ENCODE measurements around the gene ZDHHC1. TPM values are rescaled to one million over a fixed set of nuclear protein-coding genes. Genes with fewer than 3 reads are reported as not detected.
A peak's percentile ranks its signal among the peaks of the same experiment; 100 is the strongest.

ZDHHC1 gene
- total and polyA plus RNA-seq, 2 of the 13 experiments (the other 11 are each of a cell fraction or from before 2014, with no cell fraction given), result 0.51 to 1.1 TPM

GRCh38 chr16:67393111-67393787 is 23.0 kb downstream of the ZDHHC1 start, which contains the start of gene TPPP3 (continued):
- TF ChIP-seq TBX3 (IDR thresholded peaks at IDR 0.05; ENCODE audit: borderline replicate concordance), result no peak
- TF ChIP-seq CAMTA2 (CRISPR knock-in tag; IDR thresholded peaks at IDR 0.05; ENCODE audit: borderline replicate concordance), result no peak
- no peak for TF ChIP-seq ZSCAN9 (CRISPR knock-in tag; IDR thresholded peaks at IDR 0.05; ENCODE audit: borderline replicate concordance)
- TF ChIP-seq PRMT3 (CRISPR knock-in tag; IDR thresholded peaks at IDR 0.05; ENCODE audit: borderline replicate concordance, low read depth), result no peak
- TF ChIP-seq ZNF253 (CRISPR knock-in tag; IDR thresholded peaks at IDR 0.05; ENCODE audit: borderline replicate concordance), result no peak
- TF ChIP-seq ZNF547 (CRISPR knock-in tag; IDR thresholded peaks at IDR 0.05), result no peak
- TF ChIP-seq THAP9 (CRISPR knock-in tag; IDR thresholded peaks at IDR 0.05; ENCODE audit: borderline replicate concordance), result no peak
- TF ChIP-seq ZNF670 (CRISPR knock-in tag; IDR thresholded peaks at IDR 0.05; ENCODE audit: borderline replicate concordance), result no peak
- no peak for TF ChIP-seq GTF3A (CRISPR knock-in tag; conservative IDR thresholded peaks at IDR 0.05)
- no peak for TF ChIP-seq TEAD2 (CRISPR knock-in tag; IDR thresholded peaks at IDR 0.05)
- no peak for TF ChIP-seq FOSL2 (CRISPR knock-in tag; IDR thresholded peaks at IDR 0.05)
- TF ChIP-seq RBM39 (IDR thresholded peaks at IDR 0.05; ENCODE audit: low read depth, low read length, poor library complexity, severe bottlenecking), result no peak
- no peak for TF ChIP-seq MED13 (CRISPR knock-in tag; IDR thresholded peaks at IDR 0.05)
- TF ChIP-seq TBX2 (CRISPR knock-in tag; IDR thresholded peaks at IDR 0.05; ENCODE audit: borderline replicate concordance), result peak; percentile 56
- 0 out of 2 replicates have a peak, but pooled peaks have one; percentile 30 for TF ChIP-seq KLF6 (CRISPR knock-in tag; IDR thresholded peaks at IDR 0.05)
- TF ChIP-seq ZKSCAN1 (IDR thresholded peaks at IDR 0.05; ENCODE audit: low read length), result no peak
- TF ChIP-seq ZNF713 (CRISPR knock-in tag; IDR thresholded peaks at IDR 0.05), result no peak
- TF ChIP-seq ZSCAN12 (CRISPR knock-in tag; IDR thresholded peaks at IDR 0.05), result no peak
- TF ChIP-seq, protein P1, sequence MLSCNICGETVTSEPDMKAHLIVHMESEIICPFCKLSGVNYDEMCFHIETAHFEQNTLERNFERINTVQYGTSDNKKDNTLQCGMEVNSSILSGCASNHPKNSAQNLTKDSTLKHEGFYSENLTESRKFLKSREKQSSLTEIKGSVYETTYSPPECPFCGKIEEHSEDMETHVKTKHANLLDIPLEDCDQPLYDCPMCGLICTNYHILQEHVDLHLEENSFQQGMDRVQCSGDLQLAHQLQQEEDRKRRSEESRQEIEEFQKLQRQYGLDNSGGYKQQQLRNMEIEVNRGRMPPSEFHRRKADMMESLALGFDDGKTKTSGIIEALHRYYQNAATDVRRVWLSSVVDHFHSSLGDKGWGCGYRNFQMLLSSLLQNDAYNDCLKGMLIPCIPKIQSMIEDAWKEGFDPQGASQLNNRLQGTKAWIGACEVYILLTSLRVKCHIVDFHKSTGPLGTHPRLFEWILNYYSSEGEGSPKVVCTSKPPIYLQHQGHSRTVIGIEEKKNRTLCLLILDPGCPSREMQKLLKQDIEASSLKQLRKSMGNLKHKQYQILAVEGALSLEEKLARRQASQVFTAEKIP (CRISPR knock-in tag; IDR thresholded peaks at IDR 0.05; ENCODE audit: borderline replicate concordance), result no peak
- TF ChIP-seq FLYWCH1 (CRISPR knock-in tag; IDR thresholded peaks at IDR 0.05), result no peak
- TF ChIP-seq ATF2 (CRISPR knock-in tag; IDR thresholded peaks at IDR 0.05), result no peak
- no peak for TF ChIP-seq HNRNPL (IDR thresholded peaks at IDR 0.05; ENCODE audit: low read depth, low read length)

Measured in HepG2 (cell line).